Measurements from ENCODE around the gene PCDHGA5.
A peak's percentile ranks its signal among the peaks of the same experiment; 100 is the strongest.
"Not testable (repeated sequence)": the region's sequence is repeated elsewhere in the genome, so short reads cannot be mapped to it uniquely, and the experiment has no call there.

The PCDHGA5 gene

DNA sequence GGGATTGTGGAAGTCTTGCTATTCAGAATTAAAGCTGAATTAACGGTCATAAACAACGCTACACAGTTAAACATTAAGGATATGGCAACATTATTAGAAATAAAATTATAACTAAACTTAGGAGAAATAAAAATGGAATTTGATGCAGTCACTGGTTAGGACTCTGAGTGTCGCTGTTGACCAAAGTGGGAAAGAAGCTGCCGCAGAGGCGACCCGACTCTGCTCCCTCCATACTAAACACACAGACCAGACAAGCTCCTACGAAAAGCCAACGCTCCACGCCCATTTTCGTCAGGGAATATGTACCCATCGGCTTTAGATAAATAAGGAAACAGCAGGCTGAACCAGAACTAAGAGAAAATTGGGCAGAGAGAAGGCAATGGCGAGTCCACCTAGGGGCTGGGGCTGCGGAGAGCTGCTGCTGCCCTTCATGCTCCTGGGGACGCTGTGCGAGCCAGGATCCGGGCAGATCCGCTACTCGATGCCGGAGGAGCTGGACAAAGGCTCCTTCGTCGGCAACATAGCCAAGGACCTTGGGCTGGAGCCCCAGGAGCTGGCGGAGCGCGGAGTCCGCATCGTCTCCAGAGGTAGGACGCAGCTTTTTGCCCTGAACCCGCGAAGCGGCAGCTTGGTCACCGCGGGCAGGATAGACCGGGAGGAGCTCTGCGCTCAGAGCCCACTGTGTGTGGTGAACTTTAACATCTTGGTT is at the start of gene PCDHGA5:
Gene PCDHGA5 (plus strand): TSS at position 211 of the 709 bp plus-strand sequence. CDS start 169 bp downstream, at position 380.
- no peak within 1 kb of the TSS for H3K27ac ChIP-seq
- TF ChIP-seq, protein P1, sequence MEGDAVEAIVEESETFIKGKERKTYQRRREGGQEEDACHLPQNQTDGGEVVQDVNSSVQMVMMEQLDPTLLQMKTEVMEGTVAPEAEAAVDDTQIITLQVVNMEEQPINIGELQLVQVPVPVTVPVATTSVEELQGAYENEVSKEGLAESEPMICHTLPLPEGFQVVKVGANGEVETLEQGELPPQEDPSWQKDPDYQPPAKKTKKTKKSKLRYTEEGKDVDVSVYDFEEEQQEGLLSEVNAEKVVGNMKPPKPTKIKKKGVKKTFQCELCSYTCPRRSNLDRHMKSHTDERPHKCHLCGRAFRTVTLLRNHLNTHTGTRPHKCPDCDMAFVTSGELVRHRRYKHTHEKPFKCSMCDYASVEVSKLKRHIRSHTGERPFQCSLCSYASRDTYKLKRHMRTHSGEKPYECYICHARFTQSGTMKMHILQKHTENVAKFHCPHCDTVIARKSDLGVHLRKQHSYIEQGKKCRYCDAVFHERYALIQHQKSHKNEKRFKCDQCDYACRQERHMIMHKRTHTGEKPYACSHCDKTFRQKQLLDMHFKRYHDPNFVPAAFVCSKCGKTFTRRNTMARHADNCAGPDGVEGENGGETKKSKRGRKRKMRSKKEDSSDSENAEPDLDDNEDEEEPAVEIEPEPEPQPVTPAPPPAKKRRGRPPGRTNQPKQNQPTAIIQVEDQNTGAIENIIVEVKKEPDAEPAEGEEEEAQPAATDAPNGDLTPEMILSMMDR (IDR thresholded peaks at IDR 0.05), result no peak
- no peak for TF ChIP-seq ZFX (IDR thresholded peaks at IDR 0.05; ENCODE audit: borderline replicate concordance)

DNA sequence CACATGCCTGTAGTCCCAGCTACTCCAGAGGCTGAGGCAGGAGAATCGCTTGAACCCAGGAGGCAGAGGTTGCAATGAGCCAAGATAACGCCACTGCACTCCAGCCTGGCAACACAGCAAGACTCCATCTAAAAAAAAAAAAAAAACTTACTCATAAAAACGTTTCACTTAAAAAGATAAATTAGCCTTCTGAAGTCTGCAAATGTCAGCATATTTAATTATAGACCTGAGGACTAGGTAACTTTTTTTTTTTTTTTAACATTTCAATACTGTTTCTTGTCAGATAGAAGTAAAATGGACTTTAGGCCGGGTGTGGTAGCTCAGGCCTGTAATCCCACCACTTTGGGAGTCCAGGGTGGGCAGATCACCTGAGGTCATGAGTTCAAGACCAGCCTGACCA is 47.0 kb upstream of the PCDHGA5 start:
- H3K27ac ChIP-seq, result not testable (repeated sequence)

GRCh38 chr5:141319202-141319601 is 44.8 kb upstream of the PCDHGA5 start:
- no peak for TF ChIP-seq ZFX (IDR thresholded peaks at IDR 0.05; ENCODE audit: borderline replicate concordance)
- TF ChIP-seq, protein P1 (IDR thresholded peaks at IDR 0.05), result no peak
- H3K27ac ChIP-seq, result no peak overlapping the region

GRCh38 chr5:141319699-141320098 is 44.3 kb upstream of the PCDHGA5 start:
- TF ChIP-seq ZFX (IDR thresholded peaks at IDR 0.05; ENCODE audit: borderline replicate concordance), result no peak
- TF ChIP-seq, protein P1 (IDR thresholded peaks at IDR 0.05), result no peak
- H3K27ac ChIP-seq, result peak overlapping the region; percentile 90; the same call in 1 of the 2 replicates

GRCh38 chr5:141320225-141321169 is 43.5 kb upstream of the PCDHGA5 start, which contains the start of gene TAF7:
TSS of gene TAF7 (minus strand) at chr5:141320784. CDS start at chr5:141320044, 740 bp downstream.
- TF ChIP-seq, protein P1 (IDR thresholded peaks at IDR 0.05), result peak; percentile 94
- no peak for TF ChIP-seq ZFX (IDR thresholded peaks at IDR 0.05; ENCODE audit: borderline replicate concordance)
- peak within 1 kb of the TSS; percentile 90 for H3K27ac ChIP-seq

GRCh38 chr5:141322261-141322660 is 41.7 kb upstream of the PCDHGA5 start:
- H3K27ac ChIP-seq, result no peak overlapping the region
- TF ChIP-seq ZFX (IDR thresholded peaks at IDR 0.05; ENCODE audit: borderline replicate concordance), result no peak
- TF ChIP-seq, protein P1 (IDR thresholded peaks at IDR 0.05), result no peak

GRCh38 chr5:141326088-141326854 is 37.7 kb upstream of the PCDHGA5 start:
- TF ChIP-seq ZFX (IDR thresholded peaks at IDR 0.05; ENCODE audit: borderline replicate concordance), result no peak
- TF ChIP-seq, protein P1 (IDR thresholded peaks at IDR 0.05), result peak; percentile 92
- H3K27ac ChIP-seq, result peak overlapping the region; percentile 32; the same call in 1 of the 2 replicates

All from 22Rv1 (cell line).